ENCODE measurements around the gene TRIL. TPM values are rescaled to one million over a fixed set of nuclear protein-coding genes. Genes with fewer than 3 reads are reported as not detected.

TRIL gene
- polyA plus RNA-seq, 2 of the 4 experiments (the other 2 are of a cell fraction), result not detected

DNA sequence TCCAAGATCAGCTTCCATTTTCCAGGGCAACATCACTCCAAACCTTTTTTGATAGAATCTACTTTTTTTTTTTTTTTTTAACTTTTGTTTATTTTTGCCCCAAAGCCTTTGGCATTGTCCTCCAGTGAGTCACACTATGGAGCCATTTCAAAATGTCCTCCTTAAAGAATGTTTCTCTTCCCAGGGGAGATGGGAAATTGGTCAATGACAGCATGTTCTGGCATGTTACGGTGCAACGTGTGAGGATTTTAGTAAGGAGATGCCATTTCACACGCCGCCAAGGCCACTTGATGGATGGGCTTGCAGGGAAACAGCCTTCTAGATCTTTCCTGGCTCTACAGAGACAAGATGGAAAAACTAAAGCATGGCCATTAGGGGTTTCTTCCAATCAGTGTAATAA, 30.7 kb upstream of the TRIL start:
- no peak overlapping the region for H3K4me2 ChIP-seq
- TF ChIP-seq FOSL2 (IDR thresholded peaks at IDR 0.05), result no peak
- TF ChIP-seq FOSL2 (CRISPR knock-in tag; IDR thresholded peaks at IDR 0.05), result no peak
- no peak for TF ChIP-seq BHLHE40 (IDR thresholded peaks at IDR 0.05; ENCODE audit: low read depth, low read length)
- no peak for TF ChIP-seq KDM1A (IDR thresholded peaks at IDR 0.05; ENCODE audit: low read depth)
- no peak for TF ChIP-seq JUN (IDR thresholded peaks at IDR 0.05)
- TF ChIP-seq KDM5A (IDR thresholded peaks at IDR 0.05), result no peak
- no peak for TF ChIP-seq HOXB13 (CRISPR knock-in tag; IDR thresholded peaks at IDR 0.05; ENCODE audit: low read depth)
- no peak for TF ChIP-seq ZNF302 (CRISPR knock-in tag; IDR thresholded peaks at IDR 0.05)
- DNase-seq (ENCODE audit: low read depth in 1 of 2, low spot score in 1 of 2) (no peak), FAIRE-seq (no peak), ATAC-seq (no peak)
- no peak overlapping the region for H3K27ac ChIP-seq
- H3K9me3 ChIP-seq, result no peaks in the 10 kb centered on the region
- WGBS (ENCODE audit: missing lambda C conversion rate), result 61% methylated on average over 4 of the region's 4 CpGs
- H3K4me1 ChIP-seq, result no peaks in the 10 kb centered on the region
- H3K4me3 ChIP-seq, result no peak overlapping the region
- ChIA-PET CTCF (interaction anchor here (0.6 to 1.5 kb wide), 2 partner anchors 62 to 186 kb away, joined by 3 read pairs; no protein-coding TSS in a partner anchor), POLR2A (no interaction called here)

DNA sequence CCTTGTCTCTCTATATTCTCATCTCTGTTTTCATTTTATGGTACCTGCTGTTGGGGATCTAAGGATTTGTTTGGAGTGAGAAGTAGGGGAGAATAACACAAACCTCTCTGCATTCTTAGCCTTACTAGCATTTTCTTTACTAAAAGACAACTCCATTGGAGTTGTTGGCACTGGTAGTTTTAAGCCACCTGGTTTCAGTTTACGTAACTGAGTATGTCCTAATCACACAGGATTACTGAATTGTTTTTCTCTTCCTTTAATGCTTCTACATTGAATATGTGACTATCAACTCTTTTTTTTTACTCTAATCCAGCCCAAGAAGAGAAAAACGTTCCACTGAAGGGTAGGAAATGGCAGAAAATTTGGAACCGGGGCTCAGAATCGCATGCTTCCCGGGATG, 30.0 kb upstream of the TRIL start:
- 52% methylated on average over 5 of the region's 5 CpGs for WGBS (ENCODE audit: missing lambda C conversion rate)
- ChIA-PET CTCF (interaction anchor here (0.6 to 1.5 kb wide), 2 partner anchors 61 to 187 kb away, joined by 3 read pairs; no protein-coding TSS in a partner anchor), POLR2A (no interaction called here)
- Histone ChIP-seq H3K4me1 (no peaks in the 10 kb centered on the region), H3K9me3 (no peaks in the 10 kb centered on the region), H3K4me2 (no peak overlapping the region), H3K27ac (no peak overlapping the region), H3K4me3 (no peak overlapping the region)
- DNase-seq (ENCODE audit: low read depth in 1 of 2, low spot score in 1 of 2) (no peak), FAIRE-seq (no peak), ATAC-seq (no peak)
- no peak for TF ChIP-seq MAFK (IDR thresholded peaks at IDR 0.05; ENCODE audit: partially characterized antibody)
- TF ChIP-seq, protein P1, sequence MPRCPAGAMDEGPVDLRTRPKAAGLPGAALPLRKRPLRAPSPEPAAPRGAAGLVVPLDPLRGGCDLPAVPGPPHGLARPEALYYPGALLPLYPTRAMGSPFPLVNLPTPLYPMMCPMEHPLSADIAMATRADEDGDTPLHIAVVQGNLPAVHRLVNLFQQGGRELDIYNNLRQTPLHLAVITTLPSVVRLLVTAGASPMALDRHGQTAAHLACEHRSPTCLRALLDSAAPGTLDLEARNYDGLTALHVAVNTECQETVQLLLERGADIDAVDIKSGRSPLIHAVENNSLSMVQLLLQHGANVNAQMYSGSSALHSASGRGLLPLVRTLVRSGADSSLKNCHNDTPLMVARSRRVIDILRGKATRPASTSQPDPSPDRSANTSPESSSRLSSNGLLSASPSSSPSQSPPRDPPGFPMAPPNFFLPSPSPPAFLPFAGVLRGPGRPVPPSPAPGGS (IDR thresholded peaks at IDR 0.05), result no peak

DNA sequence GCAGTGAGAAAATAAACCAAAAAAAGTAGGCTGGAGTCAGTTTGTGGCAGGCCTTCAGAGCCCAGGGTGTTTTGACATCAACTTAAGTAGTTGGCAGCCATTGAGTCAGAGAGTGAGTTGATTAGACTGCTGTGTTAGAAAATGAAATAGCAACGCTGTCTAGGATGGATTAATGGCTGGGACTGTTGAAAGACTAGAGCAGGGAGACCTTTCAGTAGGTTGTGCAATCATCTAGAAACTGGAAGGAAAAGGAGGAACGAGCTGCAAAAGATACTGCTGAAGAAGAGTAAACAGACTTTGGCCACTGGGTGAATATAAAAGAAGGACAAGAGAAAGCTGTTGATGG, 28.6 kb upstream of the TRIL start:
- Histone ChIP-seq H3K4me2 (no peak overlapping the region), H3K4me1 (no peaks in the 10 kb centered on the region), H3K4me3 (no peak overlapping the region), H3K27ac (no peak overlapping the region), H3K9me3 (no peaks in the 10 kb centered on the region)
- DNase-seq (ENCODE audit: low read depth in 1 of 2, low spot score in 1 of 2), result no peak
- no peak for ATAC-seq
- TF ChIP-seq RNF2 (IDR thresholded peaks at IDR 0.05; ENCODE audit: borderline replicate concordance, low read depth) (no peak), BHLHE40 (IDR thresholded peaks at IDR 0.05; ENCODE audit: low read depth, low read length) (no peak), KDM5A (IDR thresholded peaks at IDR 0.05) (no peak), POLR2A (IDR thresholded peaks at IDR 0.05; ENCODE audit: low read length) (no peak), KDM1A (IDR thresholded peaks at IDR 0.05; ENCODE audit: low read depth) (no peak), NPAS2 (CRISPR knock-in tag; IDR thresholded peaks at IDR 0.05; ENCODE audit: borderline replicate concordance) (no peak), EHMT2 (IDR thresholded peaks at IDR 0.05; ENCODE audit: low read depth) (no peak), HOXB5 (CRISPR knock-in tag; IDR thresholded peaks at IDR 0.05) (no peak), CBX2 (IDR thresholded peaks at IDR 0.05; ENCODE audit: borderline replicate concordance, low read depth) (no peak), TFCP2L1 (CRISPR knock-in tag; IDR thresholded peaks at IDR 0.05) (no peak), EHF (CRISPR knock-in tag; IDR thresholded peaks at IDR 0.05) (no peak), ZNF302 (CRISPR knock-in tag; IDR thresholded peaks at IDR 0.05) (no peak), MAZ (IDR thresholded peaks at IDR 0.05; ENCODE audit: borderline replicate concordance, low read depth, low read length) (no peak), CEBPB (IDR thresholded peaks at IDR 0.05) (no peak), SREBF2 (IDR thresholded peaks at IDR 0.05) (no peak), TP53 (CRISPR knock-in tag; IDR thresholded peaks at IDR 0.05) (no peak), POLR2AphosphoS2 (conservative IDR thresholded peaks at IDR 0.05; ENCODE audit: low read length) (no peak)
- TF ChIP-seq, protein P2, sequence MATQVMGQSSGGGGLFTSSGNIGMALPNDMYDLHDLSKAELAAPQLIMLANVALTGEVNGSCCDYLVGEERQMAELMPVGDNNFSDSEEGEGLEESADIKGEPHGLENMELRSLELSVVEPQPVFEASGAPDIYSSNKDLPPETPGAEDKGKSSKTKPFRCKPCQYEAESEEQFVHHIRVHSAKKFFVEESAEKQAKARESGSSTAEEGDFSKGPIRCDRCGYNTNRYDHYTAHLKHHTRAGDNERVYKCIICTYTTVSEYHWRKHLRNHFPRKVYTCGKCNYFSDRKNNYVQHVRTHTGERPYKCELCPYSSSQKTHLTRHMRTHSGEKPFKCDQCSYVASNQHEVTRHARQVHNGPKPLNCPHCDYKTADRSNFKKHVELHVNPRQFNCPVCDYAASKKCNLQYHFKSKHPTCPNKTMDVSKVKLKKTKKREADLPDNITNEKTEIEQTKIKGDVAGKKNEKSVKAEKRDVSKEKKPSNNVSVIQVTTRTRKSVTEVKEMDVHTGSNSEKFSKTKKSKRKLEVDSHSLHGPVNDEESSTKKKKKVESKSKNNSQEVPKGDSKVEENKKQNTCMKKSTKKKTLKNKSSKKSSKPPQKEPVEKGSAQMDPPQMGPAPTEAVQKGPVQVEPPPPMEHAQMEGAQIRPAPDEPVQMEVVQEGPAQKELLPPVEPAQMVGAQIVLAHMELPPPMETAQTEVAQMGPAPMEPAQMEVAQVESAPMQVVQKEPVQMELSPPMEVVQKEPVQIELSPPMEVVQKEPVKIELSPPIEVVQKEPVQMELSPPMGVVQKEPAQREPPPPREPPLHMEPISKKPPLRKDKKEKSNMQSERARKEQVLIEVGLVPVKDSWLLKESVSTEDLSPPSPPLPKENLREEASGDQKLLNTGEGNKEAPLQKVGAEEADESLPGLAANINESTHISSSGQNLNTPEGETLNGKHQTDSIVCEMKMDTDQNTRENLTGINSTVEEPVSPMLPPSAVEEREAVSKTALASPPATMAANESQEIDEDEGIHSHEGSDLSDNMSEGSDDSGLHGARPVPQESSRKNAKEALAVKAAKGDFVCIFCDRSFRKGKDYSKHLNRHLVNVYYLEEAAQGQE (IDR thresholded peaks at IDR 0.05), result no peak
- 2% methylated on average over 2 of the region's 2 CpGs for WGBS (ENCODE audit: missing lambda C conversion rate)
- ChIA-PET CTCF (interaction anchor here (0.6 kb wide), 1 partner anchor 968 kb away, joined by 3 read pairs; no protein-coding TSS in a partner anchor), POLR2A (no interaction called here)
- no peak for FAIRE-seq
